HEK293 (cell line): ENCODE data around the gene RHOU.

Source experiments
- AEBP2 ChIP-seq: fragments of 450-650 bp; formaldehyde crosslinking; IDR thresholded peaks from 2 replicates; pipeline ENCODE4 v1.5.1; 2016; ENCODE audit warnings: missing biosample characterization, missing genetic modification characterization, borderline replicate concordance
- KLF10 ChIP-seq: fragments of 450-650 bp; IDR thresholded peaks from 2 replicates; pipeline ENCODE4 v1.5.1; 2018; ENCODE audit warnings: missing biosample characterization, mild to moderate bottlenecking, missing genetic modification characterization
- KLF16 ChIP-seq: fragments of 450-650 bp; formaldehyde crosslinking; IDR thresholded peaks from 2 replicates; pipeline ENCODE4 v1.5.1; 2017; ENCODE audit warnings: missing biosample characterization, missing genetic modification characterization
- MYNN ChIP-seq: fragments of 450-650 bp; formaldehyde crosslinking; IDR thresholded peaks from 2 replicates; pipeline ENCODE4 v1.5.1; 2016; ENCODE audit warnings: missing biosample characterization, missing genetic modification characterization, borderline replicate concordance
- MZF1 ChIP-seq: fragments of 450-650 bp; formaldehyde crosslinking; IDR thresholded peaks from 2 replicates; pipeline ENCODE4 v1.5.1; 2017; ENCODE audit warnings: missing biosample characterization, missing genetic modification characterization, borderline replicate concordance
- OSR2 ChIP-seq: fragments of 450-650 bp; formaldehyde crosslinking; IDR thresholded peaks from 2 replicates; pipeline ENCODE4 v1.5.1; 2016; ENCODE audit warnings: missing biosample characterization, missing genetic modification characterization
- ZBTB17 ChIP-seq: fragments of 450-650 bp; formaldehyde crosslinking; IDR thresholded peaks from 2 replicates; pipeline ENCODE4 v1.5.1; 2016; ENCODE audit warnings: missing biosample characterization, missing genetic modification characterization
- ZBTB20 ChIP-seq: fragments of 450-650 bp; formaldehyde crosslinking; IDR thresholded peaks from 2 replicates; pipeline ENCODE4 v1.5.1; 2016; ENCODE audit warnings: missing biosample characterization, missing genetic modification characterization
- ZBTB8A ChIP-seq: fragments of 450-650 bp; formaldehyde crosslinking; IDR thresholded peaks from 2 replicates; pipeline ENCODE4 v1.5.1; 2016; ENCODE audit warnings: missing biosample characterization, missing genetic modification characterization
- ZEB2 ChIP-seq: fragments of 450-650 bp; formaldehyde crosslinking; IDR thresholded peaks from 2 replicates; pipeline ENCODE4 v1.5.1; 2016; ENCODE audit warnings: missing biosample characterization, missing genetic modification characterization
- ZFP41 ChIP-seq: fragments of 450-650 bp; formaldehyde crosslinking; IDR thresholded peaks from 2 replicates; pipeline ENCODE4 v1.5.1; 2016; ENCODE audit warnings: missing biosample characterization, missing genetic modification characterization, borderline replicate concordance
- ZNF24 ChIP-seq: fragments of 450-650 bp; formaldehyde crosslinking; IDR thresholded peaks from 2 replicates; pipeline ENCODE4 v1.5.1; 2016; ENCODE audit warnings: missing biosample characterization, missing genetic modification characterization
- ZNF266 ChIP-seq: fragments of 450-650 bp; formaldehyde crosslinking; IDR thresholded peaks from 2 replicates; pipeline ENCODE4 v1.5.1; 2016; ENCODE audit warnings: missing biosample characterization, missing genetic modification characterization, low read depth
- ZNF335 ChIP-seq: fragments of 450-650 bp; formaldehyde crosslinking; conservative IDR thresholded peaks from 2 replicates; pipeline ENCODE4 v1.5.1; 2016; ENCODE audit warnings: missing biosample characterization, missing genetic modification characterization
- ZNF350 ChIP-seq: fragments of 450-650 bp; formaldehyde crosslinking; IDR thresholded peaks from 2 replicates; pipeline ENCODE4 v1.5.0; 2017; ENCODE audit warnings: missing biosample characterization, mild to moderate bottlenecking, missing genetic modification characterization
- ZNF416 ChIP-seq: fragments of 450-650 bp; formaldehyde crosslinking; IDR thresholded peaks from 2 replicates; pipeline ENCODE4 v1.5.1; 2016; ENCODE audit warnings: missing biosample characterization, missing genetic modification characterization
- ZNF510 ChIP-seq: fragments of 450-650 bp; formaldehyde crosslinking; IDR thresholded peaks from 2 replicates; pipeline ENCODE4 v1.5.1; 2018; ENCODE audit warnings: mild to moderate bottlenecking, missing genetic modification characterization, missing biosample characterization; ENCODE audit not compliant: insufficient replicate concordance
- ZNF549 ChIP-seq: fragments of 450-650 bp; IDR thresholded peaks from 2 replicates; pipeline ENCODE4 v1.5.1; 2018; ENCODE audit warnings: missing biosample characterization, missing genetic modification characterization, mild to moderate bottlenecking, inconsistent platforms, moderate library complexity
- ZNF560 ChIP-seq: fragments of 450-650 bp; formaldehyde crosslinking; IDR thresholded peaks from 2 replicates; pipeline ENCODE4 v1.5.1; 2017; ENCODE audit warnings: missing biosample characterization, missing genetic modification characterization, borderline replicate concordance
- ZNF610 ChIP-seq: fragments of 450-650 bp; formaldehyde crosslinking; IDR thresholded peaks from 2 replicates; pipeline ENCODE4 v1.5.1; 2016; ENCODE audit warnings: missing biosample characterization, missing genetic modification characterization, borderline replicate concordance
- ZNF626 ChIP-seq: fragments of 450-650 bp; sonication (Bioruptor Pico); formaldehyde crosslinking; IDR thresholded peaks from 2 replicates; pipeline ENCODE4 v1.5.1; 2018; ENCODE audit warnings: missing biosample characterization, missing genetic modification characterization, inconsistent platforms
- ZNF660 ChIP-seq: fragments of 450-650 bp; IDR thresholded peaks from 2 replicates; pipeline ENCODE4 v1.5.1; 2018; ENCODE audit warnings: missing biosample characterization, mild to moderate bottlenecking, missing genetic modification characterization
- ZNF701 ChIP-seq: fragments of 450-650 bp; formaldehyde crosslinking; IDR thresholded peaks from 2 replicates; pipeline ENCODE4 v1.5.1; 2016; ENCODE audit warnings: missing biosample characterization, missing genetic modification characterization
- ZNF768 ChIP-seq: fragments of 450-650 bp; formaldehyde crosslinking; IDR thresholded peaks from 2 replicates; pipeline ENCODE4 v1.5.1; 2018; ENCODE audit warnings: missing biosample characterization, mild to moderate bottlenecking, missing genetic modification characterization
- ZSCAN30 ChIP-seq: fragments of 450-650 bp; IDR thresholded peaks from 2 replicates; pipeline ENCODE4 v1.5.1; 2018; ENCODE audit warnings: missing biosample characterization, mild to moderate bottlenecking, missing genetic modification characterization, moderate library complexity
- TF ChIP-seq, protein P1 (sequence below): fragments of 450-650 bp; formaldehyde crosslinking; IDR thresholded peaks from 2 replicates; pipeline ENCODE4 v1.5.1; 2017; ENCODE audit warnings: missing biosample characterization, missing genetic modification characterization
- TF ChIP-seq, protein P2 (sequence below): fragments of 450-650 bp; formaldehyde crosslinking; IDR thresholded peaks from 2 replicates; pipeline ENCODE4 v1.5.1; 2016; ENCODE audit warnings: missing biosample characterization, missing genetic modification characterization
- TF ChIP-seq, protein P3 (sequence below): fragments of 450-650 bp; formaldehyde crosslinking; conservative IDR thresholded peaks from 2 replicates; pipeline ENCODE4 v1.5.1; 2016; ENCODE audit warnings: low read depth, missing biosample characterization, missing genetic modification characterization
- TF ChIP-seq, protein P4 (sequence below): fragments of 450-650 bp; IDR thresholded peaks from 2 replicates; pipeline ENCODE4 v1.5.1; 2018; ENCODE audit warnings: missing biosample characterization, mild to moderate bottlenecking, missing genetic modification characterization

The RHOU gene

DNA sequence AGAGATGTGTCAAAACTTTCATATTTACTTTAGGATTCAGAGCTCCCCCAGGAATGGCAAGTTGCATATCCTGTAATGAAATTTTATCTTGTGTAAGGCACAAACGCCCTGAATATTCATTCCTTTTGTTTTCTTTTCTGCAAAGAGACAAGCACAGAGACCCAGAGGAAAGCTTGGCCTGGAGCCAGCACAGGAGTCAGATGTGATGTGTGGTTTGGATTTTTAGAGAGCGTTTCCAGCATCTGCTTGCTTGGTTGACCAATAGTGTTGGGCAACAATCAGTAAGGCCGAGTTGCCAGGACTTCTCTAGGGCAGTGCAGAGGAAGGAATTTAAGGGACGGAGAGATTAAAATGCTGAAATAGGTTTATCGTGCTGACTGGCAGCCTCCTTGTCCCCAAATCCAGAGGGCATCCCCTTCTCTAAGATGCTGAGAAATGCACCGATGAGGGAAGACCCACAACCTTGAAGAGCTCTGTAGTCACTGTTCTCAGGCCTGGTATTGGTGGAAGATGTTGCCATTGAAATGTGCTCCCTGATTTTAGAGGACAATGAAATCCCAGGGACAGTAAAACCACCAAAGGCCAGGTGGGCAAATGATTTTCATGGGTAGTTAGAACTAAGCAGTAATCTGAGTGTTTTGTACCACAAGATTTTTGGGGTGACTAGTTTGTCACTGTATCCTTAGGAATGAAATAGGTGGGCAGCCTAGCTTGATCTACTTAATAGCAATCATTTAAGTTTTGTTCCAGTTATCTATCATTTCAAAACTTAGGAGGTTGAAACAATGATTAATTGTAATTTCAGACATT is 37.9 kb upstream of the RHOU start (continued):
- no peak for TF ChIP-seq ZNF266
- TF ChIP-seq MZF1 (tag by site-specific recombination): peak; percentile 70
- TF ChIP-seq, protein P1, sequence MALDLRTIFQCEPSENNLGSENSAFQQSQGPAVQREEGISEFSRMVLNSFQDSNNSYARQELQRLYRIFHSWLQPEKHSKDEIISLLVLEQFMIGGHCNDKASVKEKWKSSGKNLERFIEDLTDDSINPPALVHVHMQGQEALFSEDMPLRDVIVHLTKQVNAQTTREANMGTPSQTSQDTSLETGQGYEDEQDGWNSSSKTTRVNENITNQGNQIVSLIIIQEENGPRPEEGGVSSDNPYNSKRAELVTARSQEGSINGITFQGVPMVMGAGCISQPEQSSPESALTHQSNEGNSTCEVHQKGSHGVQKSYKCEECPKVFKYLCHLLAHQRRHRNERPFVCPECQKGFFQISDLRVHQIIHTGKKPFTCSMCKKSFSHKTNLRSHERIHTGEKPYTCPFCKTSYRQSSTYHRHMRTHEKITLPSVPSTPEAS (tag by site-specific recombination): peak; percentile 29; the same call in 1 of the 2 replicates
- TF ChIP-seq, protein P2, sequence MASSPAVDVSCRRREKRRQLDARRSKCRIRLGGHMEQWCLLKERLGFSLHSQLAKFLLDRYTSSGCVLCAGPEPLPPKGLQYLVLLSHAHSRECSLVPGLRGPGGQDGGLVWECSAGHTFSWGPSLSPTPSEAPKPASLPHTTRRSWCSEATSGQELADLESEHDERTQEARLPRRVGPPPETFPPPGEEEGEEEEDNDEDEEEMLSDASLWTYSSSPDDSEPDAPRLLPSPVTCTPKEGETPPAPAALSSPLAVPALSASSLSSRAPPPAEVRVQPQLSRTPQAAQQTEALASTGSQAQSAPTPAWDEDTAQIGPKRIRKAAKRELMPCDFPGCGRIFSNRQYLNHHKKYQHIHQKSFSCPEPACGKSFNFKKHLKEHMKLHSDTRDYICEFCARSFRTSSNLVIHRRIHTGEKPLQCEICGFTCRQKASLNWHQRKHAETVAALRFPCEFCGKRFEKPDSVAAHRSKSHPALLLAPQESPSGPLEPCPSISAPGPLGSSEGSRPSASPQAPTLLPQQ (tag by site-specific recombination): peak; percentile 88
- peak; percentile 55 for TF ChIP-seq ZNF510
- 0 out of 2 replicates have a peak, but pooled peaks have one; percentile 16 for TF ChIP-seq ZNF626 (tag by site-specific recombination)
- no peak for TF ChIP-seq ZNF768
- no peak for TF ChIP-seq AEBP2 (tag by site-specific recombination)
- TF ChIP-seq ZNF335 (tag by site-specific recombination): 0 out of 2 replicates have a peak, but pooled peaks have one; percentile 16
- no peak for TF ChIP-seq ZBTB20 (tag by site-specific recombination)
- no peak for TF ChIP-seq ZNF560 (tag by site-specific recombination)
- TF ChIP-seq ZBTB8A (tag by site-specific recombination): peak; percentile 39; the same call in 1 of the 2 replicates
- peak; percentile 75; the same call in 1 of the 2 replicates for TF ChIP-seq ZSCAN30 (tag by site-specific recombination)
- TF ChIP-seq ZNF549 (tag by site-specific recombination): peak; percentile 35; the same call in 1 of the 2 replicates
- TF ChIP-seq, protein P3, sequence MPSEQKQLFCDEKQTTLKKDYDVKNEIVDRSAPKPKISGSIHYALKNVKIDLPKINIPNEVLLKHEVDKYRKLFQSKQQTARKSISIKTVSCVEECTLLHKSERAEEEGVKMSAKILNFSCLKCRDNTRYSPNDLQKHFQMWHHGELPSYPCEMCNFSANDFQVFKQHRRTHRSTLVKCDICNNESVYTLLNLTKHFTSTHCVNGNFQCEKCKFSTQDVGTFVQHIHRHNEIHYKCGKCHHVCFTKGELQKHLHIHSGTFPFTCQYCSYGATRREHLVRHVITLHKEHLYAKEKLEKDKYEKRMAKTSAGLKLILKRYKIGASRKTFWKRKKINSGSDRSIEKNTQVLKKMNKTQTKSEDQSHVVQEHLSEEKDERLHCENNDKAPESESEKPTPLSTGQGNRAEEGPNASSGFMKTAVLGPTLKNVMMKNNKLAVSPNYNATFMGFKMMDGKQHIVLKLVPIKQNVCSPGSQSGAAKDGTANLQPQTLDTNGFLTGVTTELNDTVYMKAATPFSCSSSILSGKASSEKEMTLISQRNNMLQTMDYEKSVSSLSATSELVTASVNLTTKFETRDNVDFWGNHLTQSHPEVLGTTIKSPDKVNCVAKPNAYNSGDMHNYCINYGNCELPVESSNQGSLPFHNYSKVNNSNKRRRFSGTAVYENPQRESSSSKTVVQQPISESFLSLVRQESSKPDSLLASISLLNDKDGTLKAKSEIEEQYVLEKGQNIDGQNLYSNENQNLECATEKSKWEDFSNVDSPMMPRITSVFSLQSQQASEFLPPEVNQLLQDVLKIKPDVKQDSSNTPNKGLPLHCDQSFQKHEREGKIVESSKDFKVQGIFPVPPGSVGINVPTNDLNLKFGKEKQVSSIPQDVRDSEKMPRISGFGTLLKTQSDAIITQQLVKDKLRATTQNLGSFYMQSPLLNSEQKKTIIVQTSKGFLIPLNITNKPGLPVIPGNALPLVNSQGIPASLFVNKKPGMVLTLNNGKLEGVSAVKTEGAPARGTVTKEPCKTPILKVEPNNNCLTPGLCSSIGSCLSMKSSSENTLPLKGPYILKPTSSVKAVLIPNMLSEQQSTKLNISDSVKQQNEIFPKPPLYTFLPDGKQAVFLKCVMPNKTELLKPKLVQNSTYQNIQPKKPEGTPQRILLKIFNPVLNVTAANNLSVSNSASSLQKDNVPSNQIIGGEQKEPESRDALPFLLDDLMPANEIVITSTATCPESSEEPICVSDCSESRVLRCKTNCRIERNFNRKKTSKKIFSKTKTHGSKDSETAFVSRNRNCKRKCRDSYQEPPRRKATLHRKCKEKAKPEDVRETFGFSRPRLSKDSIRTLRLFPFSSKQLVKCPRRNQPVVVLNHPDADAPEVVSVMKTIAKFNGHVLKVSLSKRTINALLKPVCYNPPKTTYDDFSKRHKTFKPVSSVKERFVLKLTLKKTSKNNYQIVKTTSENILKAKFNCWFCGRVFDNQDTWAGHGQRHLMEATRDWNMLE (tag by site-specific recombination): no peak
- no peak for TF ChIP-seq ZNF416 (tag by site-specific recombination)
- TF ChIP-seq ZNF610 (tag by site-specific recombination): peak; percentile 88
- TF ChIP-seq ZNF24: 0 out of 2 replicates have a peak, but pooled peaks have one; percentile 31
- no peak for TF ChIP-seq KLF16
- TF ChIP-seq OSR2 (tag by site-specific recombination): peak; percentile 73
- TF ChIP-seq ZNF701 (tag by site-specific recombination): no peak
- TF ChIP-seq ZNF350: peak; percentile 73; the same call in 1 of the 2 replicates
- no peak for TF ChIP-seq ZFP41
- TF ChIP-seq KLF10 (tag by site-specific recombination): peak; percentile 40; the same call in 1 of the 2 replicates
- TF ChIP-seq, protein P4, sequence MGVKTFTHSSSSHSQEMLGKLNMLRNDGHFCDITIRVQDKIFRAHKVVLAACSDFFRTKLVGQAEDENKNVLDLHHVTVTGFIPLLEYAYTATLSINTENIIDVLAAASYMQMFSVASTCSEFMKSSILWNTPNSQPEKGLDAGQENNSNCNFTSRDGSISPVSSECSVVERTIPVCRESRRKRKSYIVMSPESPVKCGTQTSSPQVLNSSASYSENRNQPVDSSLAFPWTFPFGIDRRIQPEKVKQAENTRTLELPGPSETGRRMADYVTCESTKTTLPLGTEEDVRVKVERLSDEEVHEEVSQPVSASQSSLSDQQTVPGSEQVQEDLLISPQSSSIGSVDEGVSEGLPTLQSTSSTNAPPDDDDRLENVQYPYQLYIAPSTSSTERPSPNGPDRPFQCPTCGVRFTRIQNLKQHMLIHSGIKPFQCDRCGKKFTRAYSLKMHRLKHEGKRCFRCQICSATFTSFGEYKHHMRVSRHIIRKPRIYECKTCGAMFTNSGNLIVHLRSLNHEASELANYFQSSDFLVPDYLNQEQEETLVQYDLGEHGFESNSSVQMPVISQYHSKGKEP: peak; percentile 82
- no peak for TF ChIP-seq MYNN (tag by site-specific recombination)
- TF ChIP-seq ZNF660 (tag by site-specific recombination): peak; percentile 87
- TF ChIP-seq ZEB2 (tag by site-specific recombination): no peak
- TF ChIP-seq ZBTB17 (tag by site-specific recombination): peak; percentile 80
- TF ChIP-seq, all 188 proteins: peak for 22
